GDM1 (cell line): ENCODE measurements around the gene CLDN16.

ENCODE experiments used
- DNase-seq: peaks from one replicate; lab custom pipeline; 2025; lab: John Stamatoyannopoulos, UW

Gene CLDN16, protein sequence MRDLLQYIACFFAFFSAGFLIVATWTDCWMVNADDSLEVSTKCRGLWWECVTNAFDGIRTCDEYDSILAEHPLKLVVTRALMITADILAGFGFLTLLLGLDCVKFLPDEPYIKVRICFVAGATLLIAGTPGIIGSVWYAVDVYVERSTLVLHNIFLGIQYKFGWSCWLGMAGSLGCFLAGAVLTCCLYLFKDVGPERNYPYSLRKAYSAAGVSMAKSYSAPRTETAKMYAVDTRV

GRCh38 chr3:190387578-190388213 is at the start of gene CLDN16:
CLDN16 (plus strand) TSS chr3:190388163; CDS start chr3:190388330, 167 bp downstream.
- DNase-seq = no peak

- DNase-seq = no peak
Measured at GRCh38 chr3:190338717-190339116, 49.2 kb upstream of the CLDN16 start.

DNA sequence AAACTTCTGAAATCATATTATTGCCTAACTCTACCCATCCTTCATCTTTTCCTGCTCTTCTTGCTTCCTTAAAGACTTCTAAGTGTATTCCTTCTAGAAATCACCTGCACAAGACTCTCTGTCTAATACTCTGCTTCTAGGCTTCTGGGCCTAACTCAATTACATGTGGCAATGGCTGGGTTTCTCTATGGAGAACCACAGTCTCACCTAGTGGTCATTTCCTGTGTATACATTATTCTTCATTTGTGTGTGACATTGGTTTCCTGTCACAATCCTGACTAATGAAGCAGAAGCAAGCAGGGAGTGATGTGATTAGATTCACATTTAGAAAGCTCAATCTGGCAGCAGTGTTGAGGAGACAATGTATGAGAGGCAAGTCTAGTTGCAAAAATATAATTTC is 48.8 kb upstream of the CLDN16 start:
- DNase-seq = no peak

GRCh38 chr3:190340071-190340470 is 47.9 kb upstream of the CLDN16 start:
- no peak for DNase-seq

GRCh38 chr3:190345027-190345821 is 42.7 kb upstream of the CLDN16 start:
- no peak for DNase-seq

DNA sequence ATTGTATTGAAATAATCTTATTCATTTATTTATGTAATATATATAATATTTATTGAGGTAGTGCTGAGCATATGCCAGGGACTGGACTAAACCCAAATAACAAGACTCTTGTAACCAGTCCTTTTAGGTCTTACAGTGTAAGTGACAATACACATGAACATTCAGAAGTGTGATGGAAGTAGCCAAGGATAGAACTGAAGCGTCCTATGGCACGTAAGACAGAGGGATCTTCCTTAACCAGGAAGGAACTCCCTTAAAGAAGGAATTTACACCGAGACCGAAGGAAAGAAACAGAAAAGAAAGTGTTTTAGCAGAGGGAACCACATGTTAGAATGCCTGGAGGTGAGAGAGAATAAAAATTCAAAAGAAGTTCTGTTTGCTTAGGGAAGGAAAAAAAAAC is 42.1 kb upstream of the CLDN16 start:
- DNase-seq = no peak

DNA sequence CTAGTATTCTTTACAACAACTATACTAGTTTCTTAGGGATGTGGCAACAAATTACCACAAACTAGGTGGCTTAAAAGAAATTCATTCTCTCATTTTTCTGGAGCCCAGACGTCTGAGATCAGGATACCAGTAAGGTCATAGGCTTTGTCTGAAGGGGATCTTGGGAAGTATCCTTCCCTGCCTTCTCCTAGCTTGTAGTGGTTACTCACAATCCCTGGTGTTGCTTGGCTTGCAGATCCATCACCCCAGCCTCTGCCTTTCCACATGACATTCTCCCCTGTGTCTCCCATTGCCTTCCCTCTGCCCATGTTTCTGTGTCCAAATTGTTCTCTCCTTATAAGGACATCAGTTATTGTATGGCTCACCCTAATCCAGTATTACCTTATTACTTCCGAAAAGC is 41.4 kb upstream of the CLDN16 start:
- no peak for DNase-seq

- DNase-seq = no peak
Measured at GRCh38 chr3:190352861-190353457, 35.0 kb upstream of the CLDN16 start.

GRCh38 chr3:190356246-190356645 is 31.7 kb upstream of the CLDN16 start:
- no peak for DNase-seq

DNA sequence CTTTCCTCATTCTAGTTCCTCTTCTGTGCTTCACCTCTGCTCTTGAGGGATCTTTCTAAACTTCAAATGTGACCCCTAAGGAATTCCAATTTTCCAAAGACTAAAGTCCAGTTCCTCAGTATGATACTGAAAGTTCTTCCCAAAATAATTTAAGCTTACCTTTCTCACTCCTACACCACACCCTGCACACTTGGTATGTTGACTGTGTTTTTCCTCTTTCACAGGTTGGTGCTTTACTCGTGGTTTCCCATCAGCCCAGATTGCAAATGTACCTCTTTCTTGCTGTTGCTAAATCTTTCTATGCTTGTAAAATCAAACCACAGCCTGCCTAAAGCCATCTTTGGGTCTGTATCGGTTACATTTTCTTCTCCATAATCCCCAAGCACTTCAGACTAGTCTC is 30.5 kb upstream of the CLDN16 start:
- DNase-seq = no peak

DNA sequence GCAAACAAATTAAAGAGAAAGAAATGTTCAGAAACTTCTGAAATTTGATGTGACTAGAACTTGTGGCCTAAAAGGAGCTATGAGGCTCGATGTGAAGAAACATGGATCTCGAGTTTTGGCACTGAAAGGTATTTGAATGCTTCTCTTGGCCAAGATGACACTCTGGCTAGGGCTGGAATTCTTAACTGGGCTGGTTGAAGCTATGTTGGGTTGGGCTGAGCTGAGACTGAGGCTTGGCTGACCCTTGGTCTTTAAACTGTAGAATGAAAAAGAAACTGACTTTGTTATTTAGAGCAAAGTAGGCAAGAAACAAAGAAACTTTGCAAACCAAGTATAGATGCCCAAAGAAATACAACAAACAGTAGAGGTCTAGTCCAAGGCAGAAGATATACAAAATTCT is 28.1 kb upstream of the CLDN16 start:
- no peak for DNase-seq

GRCh38 chr3:190360228-190360627 is 27.7 kb upstream of the CLDN16 start:
- DNase-seq = no peak

GRCh38 chr3:190361791-190362190 is 26.2 kb upstream of the CLDN16 start:
- no peak for DNase-seq

GRCh38 chr3:190362258-190362657 is 25.7 kb upstream of the CLDN16 start:
- no peak for DNase-seq

DNA sequence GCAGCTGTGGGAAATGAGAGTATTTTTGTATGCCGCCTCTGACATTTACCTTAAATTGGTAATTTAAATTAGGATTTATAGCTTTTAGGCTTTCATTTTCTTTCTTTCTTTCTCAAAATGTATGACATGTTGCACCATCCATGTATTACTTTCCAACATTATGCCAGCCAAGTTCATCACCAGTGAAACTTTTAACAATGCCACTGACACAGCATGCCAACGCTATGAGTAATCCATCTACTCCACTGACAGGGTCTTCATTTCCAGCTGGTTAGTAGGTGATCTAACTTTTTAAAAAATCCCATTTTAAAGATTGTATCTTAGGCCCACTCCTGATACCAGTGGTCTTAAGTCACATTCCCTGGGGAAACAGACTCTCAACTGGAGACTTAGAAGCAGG is 21.8 kb upstream of the CLDN16 start:
- DNase-seq = no peak

GRCh38 chr3:190368881-190369280 is 19.1 kb upstream of the CLDN16 start:
- no peak for DNase-seq

GRCh38 chr3:190369668-190370295 is 18.2 kb upstream of the CLDN16 start:
- DNase-seq = no peak

GRCh38 chr3:190370369-190370768 is 17.6 kb upstream of the CLDN16 start:
- no peak for DNase-seq

DNA sequence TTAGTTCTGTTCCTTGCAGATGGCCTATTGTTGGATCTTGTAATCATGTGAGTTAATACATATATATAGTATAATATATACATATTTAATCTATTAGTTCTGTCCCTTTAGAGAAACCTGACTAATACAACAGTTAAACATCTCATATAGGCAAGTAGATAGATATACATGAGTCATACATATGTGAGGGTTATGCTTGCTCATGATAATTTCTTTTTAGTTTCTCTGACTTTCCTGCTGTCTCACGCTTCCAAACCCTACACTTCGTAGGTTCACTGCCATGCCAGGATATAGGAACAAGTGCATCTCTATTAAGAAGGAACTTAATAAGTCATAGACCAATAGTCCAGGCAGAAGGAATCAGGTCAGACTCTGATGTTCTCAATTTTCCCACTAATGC is 16.8 kb upstream of the CLDN16 start:
- no peak for DNase-seq

- no peak for DNase-seq
Measured at GRCh38 chr3:190375246-190375645, 12.7 kb upstream of the CLDN16 start.

DNA sequence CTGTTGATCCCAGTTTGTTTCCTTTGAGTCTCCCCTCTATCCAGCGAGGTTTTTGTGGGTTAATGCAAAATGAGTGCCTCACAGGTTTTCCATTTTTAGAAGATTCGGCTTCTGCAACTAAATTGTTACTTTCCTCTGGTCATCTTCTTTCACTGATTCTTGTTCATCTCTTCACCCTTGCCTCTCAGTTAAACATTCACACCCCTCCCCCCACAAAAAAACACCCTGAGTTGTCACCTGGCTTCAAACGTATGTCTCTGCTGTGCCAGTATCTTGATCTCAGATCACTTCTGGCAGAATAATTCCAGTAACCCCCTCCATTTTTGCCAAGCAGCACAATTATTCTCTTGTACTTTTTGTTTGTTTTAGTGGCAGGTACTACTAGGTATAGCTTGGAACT is 12.3 kb upstream of the CLDN16 start:
- DNase-seq = no peak

GRCh38 chr3:190378240-190378891 is 9.6 kb upstream of the CLDN16 start:
- no peak for DNase-seq
